Measurements from ENCODE around the gene GRID1.

GRID1 gene

GRCh38 chr10:86366033-86366901, at the start of gene GRID1:
Gene GRID1 (minus strand): TSS chr10:86366795.
- peak; percentile 69 for DNase-seq (ENCODE audit: low spot score)

GRCh38 chr10:86415583-86415982, 49.0 kb upstream of the GRID1 start:
- no peak for DNase-seq (ENCODE audit: low spot score)

GRCh38 chr10:86415116-86415515, 48.5 kb upstream of the GRID1 start:
- DNase-seq (ENCODE audit: low spot score): no peak

GRCh38 chr10:86413046-86413728, 46.6 kb upstream of the GRID1 start:
- no peak for DNase-seq (ENCODE audit: low spot score)

- no peak for DNase-seq (ENCODE audit: low spot score)
Measured at GRCh38 chr10:86411852-86412560, 45.4 kb upstream of the GRID1 start.

GRCh38 chr10:86411281-86411841, 44.8 kb upstream of the GRID1 start:
- no peak for DNase-seq (ENCODE audit: low spot score)

- no peak for DNase-seq (ENCODE audit: low spot score)
Measured at GRCh38 chr10:86410542-86411124, 44.0 kb upstream of the GRID1 start.

- no peak for DNase-seq (ENCODE audit: low spot score)
Measured at GRCh38 chr10:86409183-86409582, 42.6 kb upstream of the GRID1 start.

GRCh38 chr10:86403183-86403797, 36.7 kb upstream of the GRID1 start:
- no peak for DNase-seq (ENCODE audit: low spot score)

GRCh38 chr10:86402283-86402941, 35.8 kb upstream of the GRID1 start:
- no peak for DNase-seq (ENCODE audit: low spot score)

- no peak for DNase-seq (ENCODE audit: low spot score)
Measured at GRCh38 chr10:86401588-86402282, 35.1 kb upstream of the GRID1 start.

- peak; percentile 43 for DNase-seq (ENCODE audit: low spot score)
Measured at GRCh38 chr10:86400705-86401587, 34.4 kb upstream of the GRID1 start.

- DNase-seq (ENCODE audit: low spot score): peak; percentile 90
Measured at GRCh38 chr10:86399879-86400704, 33.5 kb upstream of the GRID1 start.

GRCh38 chr10:86399514-86399878, 32.9 kb upstream of the GRID1 start:
- DNase-seq (ENCODE audit: low spot score): no peak

GRCh38 chr10:86397120-86397519, 30.5 kb upstream of the GRID1 start:
- DNase-seq (ENCODE audit: low spot score): no peak

- DNase-seq (ENCODE audit: low spot score): no peak
Measured at GRCh38 chr10:86393862-86394455, 27.4 kb upstream of the GRID1 start.

- DNase-seq (ENCODE audit: low spot score): no peak
Measured at GRCh38 chr10:86393362-86393761, 26.8 kb upstream of the GRID1 start.

GRCh38 chr10:86392723-86393094, 26.1 kb upstream of the GRID1 start:
- no peak for DNase-seq (ENCODE audit: low spot score)

Measured in HuH-7.5 (cell line).